WI38 (cell line): ENCODE measurements around the gene MAP2K6.

Experiments
- H3K4me3 ChIP-seq: 2 replicates; pipeline ENCODE4 v1.5.1; 2011; ENCODE audit warnings: low read depth, mild to moderate bottlenecking, control low read depth, low read length
- TF ChIP-seq, protein P1 (sequence below): IDR thresholded peaks from 2 replicates; pipeline ENCODE4 v1.5.1; 2012; ENCODE audit warnings: low read depth, mild to moderate bottlenecking, control low read depth, low read length

MAP2K6 gene

GRCh38 chr17:69489313-69489712 is 74.8 kb downstream of the MAP2K6 start:
- TF ChIP-seq, protein P1, sequence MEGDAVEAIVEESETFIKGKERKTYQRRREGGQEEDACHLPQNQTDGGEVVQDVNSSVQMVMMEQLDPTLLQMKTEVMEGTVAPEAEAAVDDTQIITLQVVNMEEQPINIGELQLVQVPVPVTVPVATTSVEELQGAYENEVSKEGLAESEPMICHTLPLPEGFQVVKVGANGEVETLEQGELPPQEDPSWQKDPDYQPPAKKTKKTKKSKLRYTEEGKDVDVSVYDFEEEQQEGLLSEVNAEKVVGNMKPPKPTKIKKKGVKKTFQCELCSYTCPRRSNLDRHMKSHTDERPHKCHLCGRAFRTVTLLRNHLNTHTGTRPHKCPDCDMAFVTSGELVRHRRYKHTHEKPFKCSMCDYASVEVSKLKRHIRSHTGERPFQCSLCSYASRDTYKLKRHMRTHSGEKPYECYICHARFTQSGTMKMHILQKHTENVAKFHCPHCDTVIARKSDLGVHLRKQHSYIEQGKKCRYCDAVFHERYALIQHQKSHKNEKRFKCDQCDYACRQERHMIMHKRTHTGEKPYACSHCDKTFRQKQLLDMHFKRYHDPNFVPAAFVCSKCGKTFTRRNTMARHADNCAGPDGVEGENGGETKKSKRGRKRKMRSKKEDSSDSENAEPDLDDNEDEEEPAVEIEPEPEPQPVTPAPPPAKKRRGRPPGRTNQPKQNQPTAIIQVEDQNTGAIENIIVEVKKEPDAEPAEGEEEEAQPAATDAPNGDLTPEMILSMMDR = no peak
- no peak overlapping the region for H3K4me3 ChIP-seq

GRCh38 chr17:69492410-69493071 is 78.0 kb downstream of the MAP2K6 start:
- TF ChIP-seq, protein P1 = no peak
- H3K4me3 ChIP-seq = no peak overlapping the region

DNA sequence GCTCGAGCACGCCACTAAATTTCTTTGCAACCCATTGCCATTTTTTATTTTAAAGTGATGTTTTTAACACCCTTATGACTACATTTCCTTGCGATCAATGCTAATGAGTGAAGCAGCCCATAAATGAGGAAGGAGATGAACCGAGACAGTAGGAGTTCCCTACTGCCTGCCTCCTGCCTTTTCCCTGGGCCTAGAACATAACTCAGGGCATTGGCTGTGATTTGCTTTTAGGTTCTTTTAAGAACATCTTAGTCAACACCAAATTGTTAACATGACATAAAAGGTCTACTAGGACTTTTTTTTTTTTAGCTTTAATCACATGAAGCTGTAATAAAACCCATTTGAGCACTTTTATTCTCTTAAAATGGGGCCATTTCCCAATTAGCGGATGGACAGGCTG is 81.3 kb downstream of the MAP2K6 start:
- no peak overlapping the region for H3K4me3 ChIP-seq
- TF ChIP-seq, protein P1 = no peak

DNA sequence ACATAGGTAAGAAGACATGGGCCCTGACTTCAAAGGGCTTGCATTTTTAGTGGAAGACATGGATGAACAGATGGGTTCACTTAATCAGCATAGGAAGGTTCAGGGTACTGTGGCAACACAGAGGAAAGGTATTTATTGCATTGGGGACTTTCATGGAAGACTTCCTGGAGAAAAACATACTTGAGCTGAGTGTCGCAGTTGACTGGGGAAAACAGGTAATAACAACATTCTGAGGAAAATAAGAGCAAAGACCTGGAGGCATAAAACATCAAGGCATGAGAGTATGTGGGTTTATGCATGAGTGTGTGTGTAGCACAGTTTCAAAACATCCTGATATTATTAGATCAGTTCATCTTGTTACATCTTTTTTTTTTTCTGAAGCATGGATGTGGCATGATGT is 82.7 kb downstream of the MAP2K6 start:
- TF ChIP-seq, protein P1 = no peak
- no peak overlapping the region for H3K4me3 ChIP-seq

DNA sequence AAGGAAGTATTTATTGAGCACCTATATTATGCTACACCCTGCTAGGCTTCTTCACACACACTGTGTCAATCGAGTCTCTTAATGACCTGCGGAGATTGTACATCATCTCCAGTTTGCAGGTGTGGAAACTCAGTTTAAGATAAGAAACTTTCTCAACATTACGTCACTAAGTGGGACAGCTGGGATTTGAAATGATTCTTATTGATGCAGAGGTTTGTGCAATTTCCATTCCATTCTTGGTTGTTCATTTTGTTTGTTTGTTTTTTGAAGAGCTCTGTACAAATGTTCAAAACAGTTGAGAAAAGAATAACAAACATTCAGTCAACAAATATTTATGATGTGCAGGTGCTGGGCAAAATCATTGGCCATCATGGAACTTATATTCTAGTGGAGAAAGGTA is 84.8 kb downstream of the MAP2K6 start:
- TF ChIP-seq, protein P1 = no peak
- H3K4me3 ChIP-seq = no peak overlapping the region

GRCh38 chr17:69500911-69501429 is 86.5 kb downstream of the MAP2K6 start:
- no peak overlapping the region for H3K4me3 ChIP-seq
- TF ChIP-seq, protein P1 = no peak

GRCh38 chr17:69501591-69502468 is 87.3 kb downstream of the MAP2K6 start:
- peak overlapping the region; percentile 27 for H3K4me3 ChIP-seq
- TF ChIP-seq, protein P1 = no peak
